ENCODE results near the gene DNAJB9. TPM values are rescaled to one million over a fixed set of nuclear protein-coding genes. Genes with fewer than 3 reads are reported as not detected.

DNAJB9 gene
- total and polyA plus RNA-seq, 2 experiments from 2014 or later, result 7.3 to 16.0 TPM

DNA sequence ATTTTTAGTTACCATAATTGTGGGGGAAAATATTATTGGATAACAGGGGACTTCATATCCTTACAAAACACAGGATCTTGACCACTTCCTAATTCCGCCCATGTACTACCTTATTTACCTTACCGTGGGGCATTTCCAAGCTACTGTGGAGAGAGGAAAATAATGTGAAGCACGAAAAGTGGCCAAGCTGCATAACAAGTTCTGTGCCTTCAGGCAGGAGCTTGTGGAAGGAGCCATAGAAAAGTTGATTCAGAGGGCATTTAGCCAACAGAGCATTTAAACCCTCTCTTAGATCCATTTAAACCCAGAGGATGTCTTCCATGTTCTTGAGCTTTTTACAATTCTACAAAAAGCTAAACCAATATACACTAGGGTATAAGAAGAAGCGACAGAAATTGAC, 41.6 kb downstream of the DNAJB9 start (continued):
- TF ChIP-seq STAT1 (IDR thresholded peaks at IDR 0.05; ENCODE audit: unreplicated experiment) (no peak), NANOG (IDR thresholded peaks at IDR 0.05; ENCODE audit: borderline replicate concordance) (no peak), JUNB (IDR thresholded peaks at IDR 0.05; ENCODE audit: unreplicated experiment) (no peak), EZH2 (IDR thresholded peaks at IDR 0.05; ENCODE audit: low read depth, unreplicated experiment) (no peak), EZH2phosphoT487 (IDR thresholded peaks at IDR 0.05; ENCODE audit: unreplicated experiment) (no peak), CREB1 (CRISPR knock-in tag; IDR thresholded peaks at IDR 0.05; ENCODE audit: low read depth) (no peak), ZNF331 (CRISPR knock-in tag; IDR thresholded peaks at IDR 0.05; ENCODE audit: low read depth) (no peak)
- TF ChIP-seq, protein P1, sequence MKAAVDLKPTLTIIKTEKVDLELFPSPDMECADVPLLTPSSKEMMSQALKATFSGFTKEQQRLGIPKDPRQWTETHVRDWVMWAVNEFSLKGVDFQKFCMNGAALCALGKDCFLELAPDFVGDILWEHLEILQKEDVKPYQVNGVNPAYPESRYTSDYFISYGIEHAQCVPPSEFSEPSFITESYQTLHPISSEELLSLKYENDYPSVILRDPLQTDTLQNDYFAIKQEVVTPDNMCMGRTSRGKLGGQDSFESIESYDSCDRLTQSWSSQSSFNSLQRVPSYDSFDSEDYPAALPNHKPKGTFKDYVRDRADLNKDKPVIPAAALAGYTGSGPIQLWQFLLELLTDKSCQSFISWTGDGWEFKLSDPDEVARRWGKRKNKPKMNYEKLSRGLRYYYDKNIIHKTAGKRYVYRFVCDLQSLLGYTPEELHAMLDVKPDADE (IDR thresholded peaks at IDR 0.05), result no peak

DNA sequence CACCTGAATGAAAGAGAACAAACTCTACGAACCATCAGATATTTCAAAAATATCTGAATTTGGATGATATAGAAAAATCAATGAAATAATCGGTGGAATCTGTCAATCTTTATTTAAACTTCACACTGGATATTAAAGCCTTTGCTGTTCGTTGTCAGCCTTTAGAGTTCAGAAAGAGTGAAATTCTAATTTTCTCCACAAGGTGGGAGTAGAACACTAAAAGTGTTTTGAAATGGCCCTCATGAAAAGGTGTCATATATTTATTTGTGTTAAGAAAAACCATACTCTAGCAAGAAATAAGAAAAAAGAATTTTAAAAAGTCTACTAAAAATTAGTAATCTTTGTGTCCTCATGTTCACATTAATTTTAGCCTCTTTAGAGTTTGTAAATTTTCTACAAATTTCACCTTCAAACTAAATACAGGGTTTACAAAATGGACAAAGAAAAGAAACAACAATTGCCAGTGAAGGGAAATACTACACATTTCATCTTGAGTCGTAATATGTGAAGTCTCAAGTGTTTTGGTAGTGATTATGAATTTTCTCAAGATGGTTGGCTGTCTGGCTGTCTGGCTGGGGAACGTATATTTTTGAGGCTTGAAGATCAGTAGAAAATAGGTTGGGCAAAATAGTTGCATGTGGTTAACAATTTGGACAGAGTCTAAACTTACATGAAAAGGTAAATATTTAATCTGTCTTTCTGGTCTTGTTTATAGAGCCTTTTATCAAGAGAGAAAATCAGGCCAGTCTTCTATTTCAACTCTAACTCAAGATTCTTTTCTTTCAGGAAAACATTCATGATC, 43.7 kb downstream of the DNAJB9 start:
- no peaks in the 10 kb centered on the region for H3K27me3 Mint-ChIP-seq (ENCODE audit: insufficient read depth, low read depth, poor library complexity)
- peaks cover 5% of the 10 kb centered on the region; the same call in 1 of the 3 replicates for H3K36me3 Mint-ChIP-seq (ENCODE audit: low read depth)
- Histone ChIP-seq H3F3A (replicated peaks; ENCODE audit: low read depth) (no peaks in the 10 kb centered on the region), H3K79me2 (replicated peaks; ENCODE audit: insufficient read depth) (no peaks in the 10 kb centered on the region), H4K20me1 (replicated peaks; ENCODE audit: insufficient read depth) (no peaks in the 10 kb centered on the region), H3K4me2 (no peak overlapping the region), H3K27me3 (ENCODE audit: insufficient read depth) (no peaks in the 10 kb centered on the region), H3K4me1 (ENCODE audit: insufficient read depth) (peaks cover 7% of the 10 kb centered on the region; the same call in 1 of the 2 replicates), H3K9me2 (ENCODE audit: insufficient read depth) (no peaks in the 10 kb centered on the region), H3K36me3 (ENCODE audit: insufficient read depth) (no peaks in the 10 kb centered on the region), H3K27ac (ENCODE audit: low read depth) (no peak overlapping the region), H3K4me3 (no peak overlapping the region), H2AFZ (peak overlapping the region; percentile 85; the same call in 1 of the 2 replicates)
- peaks cover 19% of the 10 kb centered on the region for H3K4me1 Mint-ChIP-seq
- no peak overlapping the region for H3K4me3 Mint-ChIP-seq
- TF ChIP-seq, protein P2, sequence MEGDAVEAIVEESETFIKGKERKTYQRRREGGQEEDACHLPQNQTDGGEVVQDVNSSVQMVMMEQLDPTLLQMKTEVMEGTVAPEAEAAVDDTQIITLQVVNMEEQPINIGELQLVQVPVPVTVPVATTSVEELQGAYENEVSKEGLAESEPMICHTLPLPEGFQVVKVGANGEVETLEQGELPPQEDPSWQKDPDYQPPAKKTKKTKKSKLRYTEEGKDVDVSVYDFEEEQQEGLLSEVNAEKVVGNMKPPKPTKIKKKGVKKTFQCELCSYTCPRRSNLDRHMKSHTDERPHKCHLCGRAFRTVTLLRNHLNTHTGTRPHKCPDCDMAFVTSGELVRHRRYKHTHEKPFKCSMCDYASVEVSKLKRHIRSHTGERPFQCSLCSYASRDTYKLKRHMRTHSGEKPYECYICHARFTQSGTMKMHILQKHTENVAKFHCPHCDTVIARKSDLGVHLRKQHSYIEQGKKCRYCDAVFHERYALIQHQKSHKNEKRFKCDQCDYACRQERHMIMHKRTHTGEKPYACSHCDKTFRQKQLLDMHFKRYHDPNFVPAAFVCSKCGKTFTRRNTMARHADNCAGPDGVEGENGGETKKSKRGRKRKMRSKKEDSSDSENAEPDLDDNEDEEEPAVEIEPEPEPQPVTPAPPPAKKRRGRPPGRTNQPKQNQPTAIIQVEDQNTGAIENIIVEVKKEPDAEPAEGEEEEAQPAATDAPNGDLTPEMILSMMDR (conservative IDR thresholded peaks at IDR 0.05; ENCODE audit: low read depth in 2 of 2), result peak; percentile 64 to 93
- TF ChIP-seq ZNF114 (CRISPR knock-in tag; IDR thresholded peaks at IDR 0.05), result no peak
- DNase-seq (ENCODE audit: low spot score) (peak; percentile 76), ATAC-seq (peak; percentile 57; the same call in 2 of the 3 replicates)
- H3K9me3 Mint-ChIP-seq, result peaks cover 6% of the 10 kb centered on the region; the same call in 2 of the 3 replicates
- no peak overlapping the region for H3K27ac Mint-ChIP-seq

DNA sequence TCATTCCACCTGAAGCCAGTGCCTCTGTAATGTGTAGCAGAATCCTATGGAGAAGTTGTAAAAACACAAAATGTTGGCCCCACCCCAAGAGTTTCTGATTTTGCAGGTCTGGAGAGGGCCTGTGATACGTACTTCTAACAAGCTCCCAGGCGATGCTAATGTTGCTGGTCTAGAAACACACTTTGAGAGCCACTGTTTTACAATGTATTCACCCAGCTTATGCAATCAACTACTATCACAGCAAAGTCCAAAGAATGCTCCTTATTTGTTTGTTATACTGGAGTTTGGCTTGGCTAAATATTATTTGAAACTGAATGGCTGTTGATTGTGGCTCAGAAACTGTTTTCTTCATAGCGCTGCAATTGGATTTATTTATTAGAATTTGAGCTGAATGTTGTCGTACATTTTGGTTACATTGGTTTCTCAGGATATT, 44.3 kb downstream of the DNAJB9 start:
- peaks cover 25% of the 10 kb centered on the region for H3K4me1 Mint-ChIP-seq
- peaks cover 13% of the 10 kb centered on the region for H3K4me1 ChIP-seq (ENCODE audit: insufficient read depth)
- no peaks in the 10 kb centered on the region for H4K20me1 ChIP-seq (replicated peaks; ENCODE audit: insufficient read depth)
- TF ChIP-seq EZH2 (IDR thresholded peaks at IDR 0.05; ENCODE audit: low read depth, unreplicated experiment) (no peak), STAT1 (IDR thresholded peaks at IDR 0.05; ENCODE audit: unreplicated experiment) (no peak), JUNB (IDR thresholded peaks at IDR 0.05; ENCODE audit: unreplicated experiment) (no peak), CREB1 (CRISPR knock-in tag; IDR thresholded peaks at IDR 0.05; ENCODE audit: low read depth) (no peak), ZNF114 (CRISPR knock-in tag; IDR thresholded peaks at IDR 0.05) (no peak), ZNF331 (CRISPR knock-in tag; IDR thresholded peaks at IDR 0.05; ENCODE audit: low read depth) (no peak)

More for the DNA sequence above, 44.3 kb downstream of the DNAJB9 start:
- Histone ChIP-seq H3K36me3 (ENCODE audit: insufficient read depth) (no peaks in the 10 kb centered on the region), H3K4me3 (no peak overlapping the region), H3F3A (replicated peaks; ENCODE audit: low read depth) (no peaks in the 10 kb centered on the region), H3K27me3 (ENCODE audit: insufficient read depth) (no peaks in the 10 kb centered on the region), H3K79me2 (replicated peaks; ENCODE audit: insufficient read depth) (no peaks in the 10 kb centered on the region), H3K27ac (ENCODE audit: low read depth) (no peak overlapping the region), H3K4me2 (no peak overlapping the region), H2AFZ (peak overlapping the region; percentile 85; the same call in 1 of the 2 replicates), H3K9me2 (ENCODE audit: insufficient read depth) (no peaks in the 10 kb centered on the region)
- DNase-seq (ENCODE audit: low spot score) (no peak), ATAC-seq (no peak)
- Mint-ChIP-seq H3K9me3 (peaks cover 6% of the 10 kb centered on the region; the same call in 2 of the 3 replicates), H3K27ac (no peak overlapping the region), H3K27me3 (ENCODE audit: insufficient read depth, low read depth, poor library complexity) (no peaks in the 10 kb centered on the region), H3K4me3 (no peak overlapping the region), H3K36me3 (ENCODE audit: low read depth) (peaks cover 5% of the 10 kb centered on the region; the same call in 1 of the 3 replicates)
